NCI-H128 (cell line): ENCODE measurements around the gene DUS3L.
"Not testable (repeated sequence)": the region's sequence is repeated elsewhere in the genome, so short reads cannot be mapped to it uniquely, and the experiment has no call there.

Experiments
- DNase-seq: peaks from one replicate; lab custom pipeline; 2025; ENCODE audit not compliant: unreplicated experiment; lab: John Stamatoyannopoulos, UW

DUS3L gene

DNA sequence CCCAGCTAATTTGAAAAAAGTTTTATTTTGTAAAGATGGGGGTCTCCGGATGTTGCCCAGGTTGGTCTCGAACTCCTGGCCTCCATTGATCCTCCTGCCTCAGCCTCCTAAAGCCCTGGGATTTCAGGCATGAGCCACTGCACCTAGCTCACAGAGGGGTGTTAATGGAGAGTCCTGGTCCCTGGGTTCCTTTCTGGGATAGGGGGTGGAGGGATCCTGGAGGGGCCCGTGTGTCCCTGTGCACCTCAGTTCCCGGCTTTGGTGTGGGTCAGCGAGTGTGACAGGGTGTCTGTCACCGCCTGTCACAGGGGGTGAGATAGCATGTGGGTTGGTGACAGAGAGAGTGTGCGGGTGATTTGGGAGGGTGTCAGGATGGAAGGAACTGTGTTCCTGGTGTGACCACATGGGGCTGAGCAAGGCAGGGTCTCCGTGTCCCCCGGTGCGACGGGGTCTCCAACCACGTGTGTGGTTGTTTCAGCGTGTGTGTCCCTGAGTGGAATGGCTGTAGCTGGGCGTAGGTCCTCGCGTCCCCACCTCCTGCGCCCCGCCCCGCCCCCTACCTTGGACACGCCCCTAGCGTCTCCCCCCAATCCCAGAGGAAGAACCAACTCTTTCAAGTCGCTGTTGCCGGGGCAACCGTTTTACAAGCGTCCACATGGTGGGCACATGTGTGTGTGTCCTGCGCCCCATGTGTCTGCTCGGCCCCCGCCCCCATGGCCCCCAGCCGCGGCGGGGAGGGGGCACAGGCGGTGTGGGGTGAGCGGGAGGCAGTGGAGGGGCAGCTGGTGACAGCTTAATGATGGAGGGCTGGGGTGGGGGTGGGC lies 11.0 kb upstream of the DUS3L start:
- peak; percentile 16 for DNase-seq

DNA sequence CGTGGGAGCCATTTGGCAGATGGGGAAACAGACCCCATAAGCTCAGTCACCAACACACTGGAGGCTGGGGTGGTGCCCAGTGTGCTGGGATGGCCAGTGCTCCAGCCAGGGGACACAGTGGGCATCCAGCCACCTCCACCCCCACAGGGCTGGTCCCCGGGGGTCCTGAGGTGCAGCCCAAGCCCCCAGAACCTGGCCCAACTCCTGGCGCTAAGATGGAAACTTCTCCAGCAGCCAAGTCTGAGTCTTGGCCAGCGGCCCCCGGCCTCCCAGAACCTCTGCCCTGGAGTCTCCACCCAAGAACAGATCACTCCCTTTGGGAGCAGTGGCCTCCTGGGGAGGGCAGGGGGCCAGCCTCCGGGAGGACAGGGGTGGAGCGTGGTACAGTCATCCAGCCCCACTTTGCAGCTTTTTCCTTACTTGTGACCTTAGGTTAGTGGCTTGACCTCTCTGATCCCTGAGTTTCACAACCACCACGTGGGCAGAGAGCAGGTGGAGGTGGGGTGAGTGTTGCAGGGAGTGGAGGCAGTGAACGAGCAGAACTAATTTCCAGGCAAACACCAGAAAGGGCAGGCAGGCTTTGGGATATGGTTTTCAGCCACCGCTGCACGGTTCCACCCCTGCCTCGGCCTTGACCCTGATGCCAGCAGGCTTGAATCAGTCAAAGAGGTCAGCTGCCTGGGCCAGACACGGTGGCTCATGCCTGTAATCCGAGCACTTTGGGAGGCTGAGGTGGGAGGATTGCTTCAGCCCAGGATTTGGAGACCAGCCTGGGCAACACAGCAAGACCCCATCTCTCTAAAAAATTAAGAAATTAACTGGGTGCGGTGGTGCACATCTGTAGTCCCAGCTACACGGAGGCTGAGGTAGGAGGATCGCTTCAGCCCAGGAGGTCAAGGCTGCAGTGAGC lies 9.7 kb upstream of the DUS3L start:
- no peak for DNase-seq

DNA sequence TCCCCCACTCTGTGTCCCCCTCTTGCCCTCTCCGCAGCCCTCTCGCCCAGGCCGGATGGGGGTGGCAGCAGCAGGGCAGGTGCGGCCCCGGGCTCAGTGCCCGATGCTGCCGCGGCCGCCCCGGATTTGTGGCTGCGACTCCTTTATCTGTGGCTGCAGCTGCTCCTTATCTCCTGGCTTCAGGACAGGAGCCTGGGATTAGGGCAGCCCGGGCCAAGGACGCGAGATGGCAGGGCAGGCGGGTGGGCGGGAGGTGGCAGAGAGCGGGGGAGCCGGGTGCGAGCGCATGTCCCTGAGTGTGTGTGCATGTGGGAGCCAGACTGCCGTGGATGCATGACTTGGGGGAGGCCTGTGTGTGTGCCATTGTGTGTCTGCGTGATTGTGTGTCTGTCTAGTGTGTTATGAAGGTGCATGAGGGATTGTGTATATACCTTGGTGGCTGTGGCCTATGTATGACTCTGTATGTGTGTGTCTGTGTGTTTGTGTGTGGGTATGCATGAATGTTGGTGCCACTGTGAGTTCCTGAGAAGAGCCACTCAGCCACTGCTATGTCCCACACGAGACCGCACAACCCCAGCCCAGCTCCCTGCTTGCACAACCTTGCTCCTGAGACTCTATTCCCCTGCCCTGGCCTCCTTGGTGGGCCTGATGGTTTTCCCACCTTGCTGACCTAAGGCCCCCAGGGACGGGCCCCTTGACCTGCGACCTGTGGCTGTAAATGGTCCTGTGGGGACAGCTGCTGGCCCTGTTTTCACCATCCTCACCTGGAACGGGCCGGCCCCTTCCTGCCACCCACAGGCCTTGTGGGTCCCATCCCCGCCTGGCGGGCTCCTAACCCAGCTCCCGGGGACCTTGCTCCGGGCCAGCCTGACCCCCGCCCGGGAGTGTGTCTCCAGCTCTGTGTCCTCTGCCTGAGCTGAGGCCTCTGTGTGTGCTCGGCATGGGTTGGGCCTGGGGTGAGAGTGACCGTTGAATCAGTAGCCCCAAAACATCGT lies 8.6 kb upstream of the DUS3L start:
- no peak for DNase-seq

DNA sequence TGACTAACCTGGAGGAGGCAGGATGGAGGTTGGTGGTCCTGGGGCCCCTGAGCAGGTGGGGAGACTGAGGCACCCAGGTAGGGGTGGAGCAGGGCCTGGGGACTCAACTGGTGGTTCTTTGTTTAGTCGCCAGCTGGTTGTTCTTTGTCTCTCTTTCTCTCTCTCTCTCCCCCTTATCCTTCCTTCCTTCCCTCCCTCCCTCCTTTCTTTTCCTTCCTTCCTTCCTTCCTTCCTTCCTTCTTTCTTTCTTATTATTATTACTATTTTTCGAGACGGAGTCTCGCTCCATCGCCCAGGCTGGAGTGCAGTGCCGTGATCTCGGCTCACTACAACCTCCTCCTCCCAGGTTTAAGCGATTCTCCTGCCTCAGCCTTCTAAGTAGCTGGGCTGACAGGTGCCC lies 7.3 kb upstream of the DUS3L start:
- DNase-seq = no peak

DNA sequence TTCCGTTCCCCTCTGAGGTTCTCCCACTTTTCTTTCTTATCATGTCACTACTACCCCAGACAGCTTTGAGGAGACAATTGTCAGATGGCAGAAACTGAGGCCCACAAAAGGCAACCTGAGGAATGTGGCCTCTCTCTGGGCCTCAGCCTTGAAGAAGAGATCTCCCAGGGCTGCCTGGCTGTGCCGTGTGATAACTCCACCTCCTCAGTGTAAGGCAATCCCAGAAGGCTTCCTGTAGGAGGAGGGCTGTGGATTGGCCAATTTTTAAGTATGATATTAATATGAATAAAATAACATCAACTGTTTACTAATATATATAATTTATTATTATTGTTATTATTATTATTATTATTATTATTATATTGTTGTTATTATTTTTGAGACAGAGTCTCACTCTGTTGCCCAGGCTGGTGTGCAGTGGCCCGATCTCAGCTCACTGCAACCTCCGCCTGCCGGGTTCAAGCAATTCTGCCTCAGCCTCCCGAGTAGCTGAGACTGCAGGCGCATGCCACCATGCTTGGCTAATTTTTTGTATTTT lies 4.5 kb upstream of the DUS3L start:
- no peak for DNase-seq

DNA sequence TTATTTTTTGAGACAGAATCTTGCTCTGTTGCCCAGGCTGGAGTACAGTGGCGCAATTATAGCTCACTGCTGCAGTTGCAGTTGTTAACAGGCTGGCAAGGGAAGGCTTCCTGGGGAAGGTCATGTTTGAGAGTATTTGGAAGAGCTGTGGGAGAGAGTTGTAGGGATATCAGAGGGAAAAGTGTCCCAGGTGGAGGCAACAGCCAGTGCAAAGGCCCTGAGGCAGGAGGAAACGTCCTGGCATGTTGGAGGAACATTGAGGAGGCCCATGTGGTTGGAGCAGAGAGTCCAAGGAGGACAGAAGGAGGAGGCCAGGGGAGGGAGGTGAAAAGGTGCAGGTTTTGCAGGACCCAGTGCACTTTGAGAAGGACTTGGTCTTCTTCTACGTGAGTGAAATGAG lies 2.2 kb upstream of the DUS3L start:
- DNase-seq = no peak

DNA sequence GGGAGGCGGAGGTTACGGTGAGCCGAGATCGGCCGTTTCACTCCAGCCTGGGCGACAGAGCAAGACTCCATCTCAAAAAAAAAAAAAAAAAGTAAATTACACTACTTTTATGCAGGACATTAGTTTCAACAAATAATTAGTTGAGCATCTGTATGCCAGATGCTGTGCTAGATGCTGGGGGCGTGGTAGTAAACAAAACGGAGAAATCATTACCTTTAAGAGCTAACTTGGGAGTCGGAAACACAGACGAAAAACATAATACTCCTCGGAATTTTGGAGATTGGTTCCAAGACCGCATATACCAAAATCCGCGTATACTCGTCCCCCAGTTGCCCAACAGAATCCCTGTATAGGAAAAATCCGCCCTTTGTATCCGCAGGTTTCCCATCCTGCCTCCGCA lies 1.3 kb upstream of the DUS3L start:
- DNase-seq = no peak

DNA sequence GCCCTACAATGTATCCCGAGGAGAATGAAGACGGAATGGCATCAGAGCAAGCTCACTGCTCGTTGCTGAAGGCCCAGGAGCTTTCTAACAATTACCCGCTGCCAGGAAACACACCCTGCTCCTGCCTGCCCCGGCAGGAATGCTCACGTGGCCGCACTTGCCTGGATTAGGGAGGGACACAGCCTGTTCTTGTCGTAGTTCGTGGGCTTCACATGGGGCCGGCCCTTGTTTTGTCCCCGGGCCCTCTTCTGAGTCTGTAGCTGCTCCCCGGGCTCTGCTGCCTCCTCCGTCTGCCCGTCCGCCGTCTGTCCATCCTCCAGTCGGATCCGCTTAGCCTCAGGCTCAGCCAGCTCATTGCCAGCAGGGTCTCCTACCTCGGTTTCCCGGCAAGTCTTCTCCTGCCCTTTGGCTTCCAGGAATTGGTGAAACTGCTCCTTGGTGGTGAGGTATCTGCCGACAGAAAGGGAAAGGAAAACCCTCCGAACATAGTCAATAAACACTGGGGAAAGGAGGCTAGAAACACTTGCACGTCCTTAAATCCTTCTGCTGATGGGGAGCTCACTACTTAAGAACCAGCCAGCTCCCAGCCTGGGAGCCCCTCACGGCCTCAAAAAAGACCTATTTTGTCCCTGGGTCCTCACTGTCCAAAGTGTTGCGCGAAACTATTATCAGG lies 941 bp downstream of the DUS3L start:
- no peak for DNase-seq

DNA sequence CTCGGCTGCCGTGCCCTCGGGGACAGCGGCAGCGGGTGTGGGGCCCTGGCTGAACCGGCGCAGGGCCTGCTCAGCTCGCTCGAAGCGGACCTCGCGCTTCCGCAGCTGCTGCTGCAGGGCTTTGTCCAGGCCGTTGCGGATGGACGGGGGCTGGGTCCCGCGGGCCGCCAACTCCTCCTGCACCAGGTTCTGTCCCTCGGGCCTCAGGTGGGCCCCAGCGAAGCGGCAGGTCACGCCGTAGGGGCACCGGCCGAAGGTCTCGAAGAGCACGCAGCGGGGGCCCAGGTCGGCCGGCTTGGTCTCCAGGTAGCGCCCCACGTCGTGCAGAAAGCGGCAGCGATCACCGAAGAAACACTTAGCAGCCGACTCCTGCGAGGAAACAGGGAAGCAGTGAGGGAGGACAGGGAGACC lies 1.6 kb downstream of the DUS3L start:
- no peak for DNase-seq

DNA sequence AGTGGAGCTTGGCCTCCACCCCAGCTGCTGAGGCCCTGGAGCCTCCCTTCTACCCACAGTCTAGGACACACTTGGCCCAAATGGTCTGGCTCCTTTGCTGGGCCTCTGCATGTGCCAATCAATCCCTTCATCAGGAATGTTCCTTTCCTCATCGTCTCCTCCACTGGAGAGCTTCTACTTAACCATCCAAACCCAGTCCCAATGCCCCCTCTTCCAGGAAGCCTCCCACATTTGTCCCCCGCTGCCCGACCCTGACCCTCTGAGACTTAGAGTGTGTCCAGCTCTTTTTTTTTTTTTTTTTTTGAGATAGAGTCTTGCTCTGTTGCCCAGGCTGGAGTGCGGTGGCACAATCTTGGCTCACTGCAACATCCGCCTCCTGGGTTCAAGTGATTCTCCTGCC lies 2.5 kb downstream of the DUS3L start:
- DNase-seq = no peak

DNA sequence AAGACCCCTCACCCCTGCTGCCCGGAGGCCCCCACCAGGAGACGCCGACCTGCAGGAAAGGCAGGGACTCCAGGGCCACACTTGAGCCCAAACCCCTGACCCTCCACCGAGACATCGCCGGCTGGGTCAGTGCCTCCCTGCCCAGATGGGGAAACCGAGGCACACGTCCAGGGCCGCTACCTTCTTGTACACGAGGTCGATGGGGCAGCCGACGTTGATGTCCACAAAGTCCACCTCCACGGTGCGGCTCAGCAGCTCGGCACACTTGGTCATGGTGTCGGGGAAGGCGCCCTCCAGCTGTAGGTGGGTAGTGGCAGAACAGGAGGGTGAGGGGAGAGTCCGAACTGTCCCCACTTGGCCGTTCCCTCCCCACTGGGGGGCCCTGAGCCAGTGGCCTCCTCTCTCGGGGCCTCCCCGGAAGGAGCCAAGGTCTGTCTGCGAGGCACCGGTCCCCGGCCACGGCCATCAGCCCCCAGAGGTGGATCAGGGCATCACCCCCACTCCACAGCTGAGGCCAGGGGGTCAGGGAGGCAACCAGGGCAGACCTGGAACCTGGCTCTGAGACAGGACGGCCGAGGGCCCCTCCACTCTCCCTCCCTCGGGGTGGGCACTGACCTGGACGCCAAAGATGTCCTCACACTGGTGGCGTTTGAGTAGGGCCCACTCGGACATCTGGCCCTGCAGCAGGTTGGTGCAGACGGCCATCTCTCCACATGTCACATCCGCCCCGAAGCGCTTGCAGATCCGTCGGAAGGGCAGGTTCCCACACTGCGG lies 3.4 kb downstream of the DUS3L start:
- no peak for DNase-seq

DNA sequence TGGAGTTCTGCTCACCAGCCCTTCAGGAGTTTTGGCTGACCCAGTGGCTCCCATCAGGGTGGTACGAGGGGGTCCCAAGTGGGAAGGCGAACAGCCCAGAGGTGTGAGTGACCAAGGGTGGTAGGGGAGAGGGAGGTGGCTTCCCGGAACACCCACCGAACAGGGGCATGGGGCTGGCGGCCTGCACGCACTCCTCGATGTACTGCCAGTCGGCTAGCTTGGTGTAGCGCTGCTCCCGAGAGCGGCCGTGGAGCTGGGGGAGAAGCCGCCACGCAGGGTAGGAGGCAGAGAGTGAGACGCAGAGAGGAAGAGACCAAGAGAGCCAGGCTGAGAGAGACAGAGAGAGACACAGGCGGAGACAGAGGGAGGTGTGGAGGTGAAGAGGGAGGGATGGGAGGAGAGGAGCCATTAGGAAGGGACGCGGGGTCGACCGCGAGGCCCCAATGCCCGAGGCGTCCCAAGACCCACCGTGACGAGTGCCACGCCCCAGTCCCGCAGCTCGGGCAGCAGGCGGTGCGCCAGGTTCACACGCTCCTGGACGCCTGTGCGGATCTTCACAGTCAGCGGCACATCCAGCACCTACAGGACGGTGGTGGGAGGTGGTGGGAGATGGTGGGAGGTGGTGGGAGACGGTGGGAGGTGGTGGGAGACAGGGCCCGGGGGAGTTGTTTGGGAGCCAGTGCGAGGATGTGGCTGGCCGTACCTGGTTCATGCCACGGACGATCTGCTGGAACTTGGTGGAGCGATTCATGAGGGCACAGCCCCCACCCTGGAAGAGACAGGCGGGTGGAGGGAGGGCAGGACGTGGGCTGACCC lies 4.2 kb downstream of the DUS3L start:
- no peak for DNase-seq

DNA sequence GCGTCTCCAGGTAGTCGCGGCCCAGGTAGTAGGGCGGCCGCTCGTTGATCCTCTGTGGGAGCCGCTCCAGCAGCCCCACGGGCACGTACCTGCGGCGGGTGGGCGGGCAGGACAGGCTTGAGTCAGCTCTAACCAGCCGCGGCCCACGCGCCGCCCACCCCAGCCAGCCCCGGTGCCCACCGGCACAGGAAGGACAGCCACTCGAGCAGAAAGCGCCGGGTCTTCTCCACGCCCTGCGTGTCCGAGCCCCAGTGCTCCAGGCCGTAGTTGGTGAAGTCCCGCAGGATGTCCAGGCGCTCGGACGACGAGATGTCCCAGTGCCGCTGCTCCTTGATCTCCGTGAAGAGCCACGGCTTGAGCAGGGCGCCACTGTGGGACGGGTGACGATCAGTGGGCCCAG lies 5.5 kb downstream of the DUS3L start:
- DNase-seq = no peak

DNA sequence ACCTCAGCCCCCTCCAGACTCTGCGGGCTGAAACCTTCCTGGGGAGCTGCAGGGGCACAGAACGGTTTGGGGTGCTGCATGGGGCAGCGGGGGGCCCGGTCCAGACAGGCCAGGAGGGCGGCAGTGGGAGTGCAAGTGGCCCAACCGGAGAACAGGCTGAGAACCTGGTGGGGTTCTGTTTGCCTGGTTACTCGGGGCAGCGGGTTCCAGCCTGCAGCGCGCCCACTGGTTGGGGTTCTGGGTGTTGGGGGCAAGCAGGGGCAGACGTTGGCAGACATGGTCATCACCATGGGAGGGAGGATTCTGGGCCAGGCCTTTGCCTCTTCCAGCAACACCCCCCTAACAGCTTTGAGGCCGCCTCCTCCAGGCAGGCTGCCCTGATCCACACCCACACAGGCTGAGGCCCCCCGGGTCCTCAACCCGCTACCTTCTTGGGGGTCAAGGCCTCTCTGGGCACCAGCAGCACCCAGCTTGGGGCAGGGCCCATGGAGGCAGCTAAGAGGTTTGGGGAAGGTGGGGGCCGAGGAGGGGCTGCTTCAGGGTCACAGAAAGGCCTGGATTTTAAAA lies 6.3 kb downstream of the DUS3L start, which contains the start of gene PRR22:
Gene PRR22, minus strand, starts transcription at position 166 of the 567 bp plus-strand sequence. Its CDS starts 86 bp downstream, at position 80.
- DNase-seq = no peak

DNA sequence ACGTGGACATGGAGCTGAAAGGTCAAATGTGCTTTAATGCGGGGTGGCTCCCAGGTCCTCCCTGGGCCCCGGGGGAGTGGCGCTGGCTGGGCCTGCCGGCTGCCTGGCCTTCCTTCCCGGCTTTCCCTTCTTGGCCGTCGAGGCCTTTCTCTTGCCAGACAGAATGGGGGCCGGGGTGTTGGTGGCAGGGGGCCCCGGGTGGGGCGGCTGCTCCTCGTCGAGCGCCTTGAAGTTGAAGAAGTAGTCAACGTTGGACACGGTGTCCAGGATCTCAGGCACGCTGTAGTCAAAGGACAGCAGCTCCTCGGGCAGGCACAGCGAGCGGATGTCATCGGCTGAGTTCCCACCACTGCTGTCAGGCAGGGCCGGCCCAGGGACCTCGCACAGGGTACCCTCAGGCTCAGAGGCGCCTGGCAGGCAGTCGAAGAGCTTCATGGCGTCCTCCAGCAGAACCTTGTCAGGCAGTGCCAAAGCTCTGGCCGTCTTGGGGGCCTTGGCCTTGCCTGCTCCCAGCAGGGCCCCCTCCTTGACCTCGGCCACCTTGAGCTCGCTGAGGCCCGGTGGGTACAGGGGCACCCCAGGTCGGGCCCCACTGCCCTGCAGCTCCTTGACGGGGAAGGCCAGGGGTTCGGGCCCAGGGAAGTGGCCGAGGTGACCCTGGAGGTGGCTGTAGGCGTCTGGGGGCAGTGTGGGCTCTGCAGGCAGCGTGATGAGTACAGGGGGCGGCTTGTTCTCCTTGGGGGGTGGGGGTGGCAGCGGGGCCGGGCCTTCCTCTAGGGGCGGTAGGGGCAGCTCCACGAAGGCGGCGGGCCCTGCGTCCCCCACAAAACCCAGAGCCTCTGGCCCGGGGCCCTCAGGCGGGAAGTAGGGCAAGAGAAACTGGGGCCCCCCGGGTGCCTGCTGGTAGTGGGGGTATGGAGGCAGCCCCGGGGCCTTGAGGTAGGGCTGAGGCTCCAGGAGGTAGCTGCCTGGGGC lies 7.7 kb downstream of the DUS3L start:
- no peak for DNase-seq

DNA sequence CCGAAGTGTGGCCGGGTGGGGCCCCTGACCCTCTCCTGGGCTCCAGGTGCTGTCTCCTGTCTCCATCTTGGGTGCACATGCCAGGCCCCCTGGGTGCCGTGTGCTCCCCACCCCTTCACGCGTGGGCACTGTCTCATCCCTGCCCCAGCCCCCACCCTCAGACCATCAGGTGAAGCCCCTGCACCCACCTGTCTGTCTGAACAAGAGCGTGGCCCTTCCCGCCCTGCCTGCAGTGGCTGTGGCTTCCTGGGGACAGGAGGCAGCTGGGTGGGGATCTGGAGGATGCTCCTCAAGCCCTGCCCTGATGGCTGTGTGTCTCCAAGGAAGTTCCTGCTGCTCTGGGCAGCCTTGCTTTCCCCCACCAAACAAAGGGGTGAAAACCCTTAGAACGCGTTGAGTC lies 8.6 kb downstream of the DUS3L start:
- DNase-seq = no peak

DNA sequence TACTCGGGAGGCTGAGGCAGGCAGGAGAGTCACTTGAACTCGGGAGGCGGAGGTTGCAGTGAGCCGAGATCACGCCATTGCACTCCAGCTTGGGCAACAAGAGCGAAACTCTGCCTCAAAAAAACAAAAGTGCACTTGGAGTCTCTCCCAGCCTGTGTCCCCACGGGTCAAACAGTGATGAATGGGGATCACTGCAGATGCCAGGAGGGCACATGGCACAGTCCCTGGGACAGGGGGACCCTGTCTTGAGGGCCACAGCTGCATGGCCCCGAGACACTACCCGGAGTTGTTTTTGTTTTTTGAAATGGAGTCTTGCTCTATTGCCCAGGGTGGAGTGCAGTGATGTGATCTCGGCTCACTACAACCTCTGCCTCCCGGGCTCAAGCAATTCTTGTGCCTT lies 10.0 kb downstream of the DUS3L start:
- DNase-seq = not testable (repeated sequence)
